Sigmoid colon (tissue), 4 donors: Measurements from ENCODE around the gene PDGFRA.

Experiments used
- EP300 ChIP-seq, 4 donors: sonication (generic); formaldehyde crosslinking; IDR thresholded peaks; one replicate each; pipeline ENCODE4 v1.6.1; 2017; ENCODE audit warnings: antibody characterized with exemption in 4 of 4
- POLR2A ChIP-seq, 2 donors: fragments of 450-650 bp; IDR thresholded peaks; one replicate each; pipeline ENCODE4 v1.6.1; 2016; ENCODE audit warnings: antibody characterized with exemption in 2 of 2, mild to moderate bottlenecking in 2 of 2, moderate library complexity in 2 of 2
- POLR2AphosphoS5 ChIP-seq, 4 donors: sonication (generic); formaldehyde crosslinking; IDR thresholded peaks; one replicate each; pipeline ENCODE4 v1.6.1; 2017; ENCODE audit warnings: antibody characterized with exemption in 4 of 4
- TF ChIP-seq, protein P1 (sequence below), 4 experiments: fragments of 450-650 bp in 3 of 4; fragments of 200-600 bp in 1 of 4; IDR thresholded peaks; one replicate each; pipeline ENCODE4 v1.5.1; 2016 to 2019; ENCODE audit warnings: antibody characterized with exemption in 4 of 4, mild to moderate bottlenecking in 3 of 4, moderate library complexity in 2 of 4

- TF ChIP-seq POLR2A (IDR thresholded peaks at IDR 0.05) (no peak), EP300 (IDR thresholded peaks at IDR 0.05) (no peak), POLR2AphosphoS5 (IDR thresholded peaks at IDR 0.05) (no peak)
- TF ChIP-seq, protein P1, sequence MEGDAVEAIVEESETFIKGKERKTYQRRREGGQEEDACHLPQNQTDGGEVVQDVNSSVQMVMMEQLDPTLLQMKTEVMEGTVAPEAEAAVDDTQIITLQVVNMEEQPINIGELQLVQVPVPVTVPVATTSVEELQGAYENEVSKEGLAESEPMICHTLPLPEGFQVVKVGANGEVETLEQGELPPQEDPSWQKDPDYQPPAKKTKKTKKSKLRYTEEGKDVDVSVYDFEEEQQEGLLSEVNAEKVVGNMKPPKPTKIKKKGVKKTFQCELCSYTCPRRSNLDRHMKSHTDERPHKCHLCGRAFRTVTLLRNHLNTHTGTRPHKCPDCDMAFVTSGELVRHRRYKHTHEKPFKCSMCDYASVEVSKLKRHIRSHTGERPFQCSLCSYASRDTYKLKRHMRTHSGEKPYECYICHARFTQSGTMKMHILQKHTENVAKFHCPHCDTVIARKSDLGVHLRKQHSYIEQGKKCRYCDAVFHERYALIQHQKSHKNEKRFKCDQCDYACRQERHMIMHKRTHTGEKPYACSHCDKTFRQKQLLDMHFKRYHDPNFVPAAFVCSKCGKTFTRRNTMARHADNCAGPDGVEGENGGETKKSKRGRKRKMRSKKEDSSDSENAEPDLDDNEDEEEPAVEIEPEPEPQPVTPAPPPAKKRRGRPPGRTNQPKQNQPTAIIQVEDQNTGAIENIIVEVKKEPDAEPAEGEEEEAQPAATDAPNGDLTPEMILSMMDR (IDR thresholded peaks at IDR 0.05): no peak
Observed at GRCh38 chr4:54337009-54337408, 107.9 kb downstream of the PDGFRA start.
